ENCODE data around the gene APBA1.

APBA1 gene

GRCh38 chr9:69671879-69672595 lies at the start of gene APBA1:
APBA1 (minus strand) TSS chr9:69672371.
- DNase-seq (ENCODE audit: low read depth, low spot score), result no peak

GRCh38 chr9:69719983-69720382 lies 47.8 kb upstream of the APBA1 start:
- no peak for DNase-seq (ENCODE audit: low read depth, low spot score)

DNA sequence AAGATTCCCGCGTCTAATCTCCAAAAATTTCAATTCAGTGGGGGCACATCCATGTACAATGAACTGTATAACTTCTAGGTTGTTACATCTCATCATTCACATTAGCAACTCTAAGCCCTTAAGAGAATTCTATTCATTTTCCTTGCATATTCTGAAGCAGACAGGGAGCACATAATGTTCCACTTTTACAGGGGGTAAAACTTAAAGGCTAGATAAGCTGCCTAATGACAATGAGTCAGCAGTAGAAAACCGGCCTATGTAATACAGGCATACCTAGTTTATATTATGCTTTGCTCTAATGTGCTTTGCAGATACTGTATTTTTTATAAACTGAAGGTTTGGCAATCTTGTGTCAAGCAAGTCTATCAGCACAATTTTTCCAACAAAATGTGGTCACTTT lies 47.2 kb upstream of the APBA1 start:
- DNase-seq (ENCODE audit: low read depth, low spot score), result no peak

- DNase-seq (ENCODE audit: low read depth, low spot score), result no peak
These were observed 46.0 kb upstream of the APBA1 start for GRCh38 chr9:69718218-69718617.

GRCh38 chr9:69715825-69716224 lies 43.7 kb upstream of the APBA1 start:
- DNase-seq (ENCODE audit: low read depth, low spot score), result no peak

DNA sequence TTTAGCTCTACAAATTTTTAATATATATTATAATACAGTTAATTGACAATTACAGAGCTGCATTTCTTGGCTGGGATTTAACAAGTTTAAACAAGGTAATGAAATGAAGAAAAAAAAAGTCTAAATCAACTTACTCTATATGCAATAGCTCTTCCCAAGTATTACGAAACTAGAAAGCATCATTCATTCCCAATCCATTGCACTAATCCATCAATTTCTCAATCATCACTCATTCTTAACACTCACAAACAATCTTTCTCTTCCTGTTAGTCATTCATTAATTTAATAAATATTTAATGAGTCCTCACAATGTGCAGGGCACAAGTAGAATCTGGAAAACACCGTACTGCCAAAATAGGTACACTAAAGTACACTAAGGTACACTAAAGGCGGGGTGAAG lies 42.9 kb upstream of the APBA1 start:
- no peak for DNase-seq (ENCODE audit: low read depth, low spot score)

DNA sequence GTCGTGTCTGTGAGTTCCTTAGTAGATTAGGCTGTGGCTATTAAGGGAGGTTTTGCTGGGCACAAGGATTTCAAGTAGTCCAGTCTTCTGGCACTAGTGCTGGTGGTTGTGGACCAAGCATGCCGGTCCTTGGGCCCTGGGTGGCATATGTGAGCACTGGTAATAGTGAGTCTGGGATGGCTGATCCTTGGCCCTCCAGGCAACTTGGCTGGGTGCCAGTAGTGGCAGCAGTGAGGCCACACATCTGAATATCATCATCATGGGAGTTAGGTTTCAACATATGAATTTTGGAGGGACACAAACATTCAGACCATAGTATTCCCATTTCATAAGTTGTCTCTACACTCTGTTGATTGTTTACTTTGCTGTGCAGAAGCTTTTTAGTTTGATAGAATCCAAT lies 25.3 kb upstream of the APBA1 start:
- no peak for DNase-seq (ENCODE audit: low read depth, low spot score)

GRCh38 chr9:69696802-69697201 lies 24.6 kb upstream of the APBA1 start:
- no peak for DNase-seq (ENCODE audit: low read depth, low spot score)

GRCh38 chr9:69689991-69690538 lies 17.9 kb upstream of the APBA1 start:
- DNase-seq (ENCODE audit: low read depth, low spot score), result no peak

GRCh38 chr9:69683927-69684326 lies 11.8 kb upstream of the APBA1 start:
- DNase-seq (ENCODE audit: low read depth, low spot score), result no peak

GRCh38 chr9:69678843-69679538 lies 6.8 kb upstream of the APBA1 start:
- DNase-seq (ENCODE audit: low read depth, low spot score), result no peak

DNA sequence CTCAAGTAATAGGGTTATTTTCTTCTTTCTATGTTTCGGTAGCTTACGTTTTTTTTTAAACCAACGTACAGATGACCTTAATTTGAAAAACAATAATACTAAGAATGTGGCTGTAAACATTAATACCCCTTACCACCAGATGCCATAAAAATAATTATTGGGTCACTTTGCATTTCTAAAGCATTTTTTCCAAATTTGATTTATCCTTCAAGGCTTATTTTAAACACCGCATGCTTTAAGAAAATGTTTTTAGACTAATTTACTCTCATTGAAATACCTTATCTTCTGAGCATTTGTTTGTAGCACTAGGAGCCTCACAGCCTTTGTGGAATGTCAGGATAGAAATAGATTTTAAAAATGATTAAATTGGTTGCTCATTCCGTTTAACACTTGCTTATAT lies 5.8 kb upstream of the APBA1 start:
- no peak for DNase-seq (ENCODE audit: low read depth, low spot score)

- DNase-seq (ENCODE audit: low read depth, low spot score), result no peak
These were observed 3.4 kb upstream of the APBA1 start for GRCh38 chr9:69675563-69675962.

GRCh38 chr9:69674716-69675438 lies 2.7 kb upstream of the APBA1 start:
- DNase-seq (ENCODE audit: low read depth, low spot score), result no peak

GRCh38 chr9:69674112-69674685 lies 2.0 kb upstream of the APBA1 start:
- no peak for DNase-seq (ENCODE audit: low read depth, low spot score)

DNA sequence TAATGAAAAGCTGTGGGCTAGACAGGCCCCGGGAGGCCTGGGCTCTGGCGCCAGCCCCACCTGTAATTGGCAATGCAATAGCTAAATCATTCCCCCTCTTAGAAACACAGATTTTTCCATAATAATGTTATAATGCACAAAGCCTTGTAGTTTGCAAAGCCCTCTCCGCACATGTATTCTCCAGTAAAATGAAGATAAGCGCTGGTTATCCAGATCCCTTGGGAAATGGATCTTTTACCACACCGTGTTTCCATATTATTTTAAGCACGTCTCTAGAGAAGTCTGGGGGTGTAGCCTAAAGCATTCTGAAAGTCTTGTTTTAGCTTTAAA lies 1.1 kb upstream of the APBA1 start:
- DNase-seq (ENCODE audit: low read depth, low spot score), result no peak

- DNase-seq (ENCODE audit: low read depth, low spot score), result peak; percentile 21
These were observed 582 bp upstream of the APBA1 start for GRCh38 chr9:69672596-69673310.

- no peak for DNase-seq (ENCODE audit: low read depth, low spot score)
These were observed 776 bp downstream of the APBA1 start for GRCh38 chr9:69671311-69671878.

- DNase-seq (ENCODE audit: low read depth, low spot score), result no peak
These were observed 4.9 kb downstream of the APBA1 start for GRCh38 chr9:69667306-69667705.

DNA sequence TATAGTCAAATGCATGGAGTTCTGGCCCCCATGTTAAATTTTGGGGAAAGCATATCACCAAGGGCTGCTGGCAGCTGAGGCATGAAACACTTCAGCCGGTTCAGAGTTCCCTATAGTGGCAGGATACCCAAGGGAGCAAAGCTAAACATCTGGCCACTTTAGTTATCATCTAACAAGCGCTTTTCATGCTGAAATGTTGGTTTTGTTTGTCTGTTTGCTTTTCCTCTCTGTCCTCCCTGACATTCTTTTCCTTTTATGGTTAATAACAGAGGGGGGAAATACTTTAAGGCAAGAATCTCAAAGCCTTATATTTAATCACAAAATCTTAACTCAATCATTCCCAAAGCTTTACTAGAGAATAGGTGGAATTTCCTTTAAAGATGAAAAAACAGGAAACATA lies 11.9 kb downstream of the APBA1 start:
- no peak for DNase-seq (ENCODE audit: low read depth, low spot score)

DNA sequence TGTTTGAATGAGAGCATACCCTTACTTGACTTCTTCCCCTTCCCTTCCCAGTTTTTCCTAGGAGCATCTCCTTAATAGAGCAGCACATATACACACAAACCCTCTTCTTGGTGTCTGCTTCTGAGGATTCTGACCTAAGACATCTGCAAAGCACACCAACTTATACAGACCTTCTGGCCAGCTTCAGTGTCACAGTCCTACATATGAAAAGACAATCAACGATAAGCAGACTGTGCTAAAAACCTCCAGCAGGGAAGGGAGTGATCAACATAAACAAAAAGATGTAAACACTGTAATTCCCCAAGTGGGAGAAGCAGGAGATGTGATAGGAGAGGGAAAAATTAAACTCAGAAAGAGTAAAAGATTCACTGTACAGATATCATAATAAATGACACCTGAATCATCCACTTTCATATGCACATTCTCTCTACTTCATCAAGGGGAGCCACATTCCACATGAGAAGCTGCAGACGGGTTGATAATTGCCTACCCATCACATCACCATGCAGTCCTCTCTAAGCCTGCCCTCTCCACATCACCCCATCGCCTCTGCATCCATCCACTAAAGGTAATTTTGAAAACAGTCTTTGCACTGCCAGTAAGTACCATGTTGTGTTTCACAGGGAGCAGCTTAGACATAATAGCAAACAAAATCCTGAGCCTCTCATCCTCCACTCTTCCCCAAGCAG lies 13.0 kb downstream of the APBA1 start:
- no peak for DNase-seq (ENCODE audit: low read depth, low spot score)

Measured in activated CD4-positive, CD25-positive, alpha-beta regulatory T cell treated with anti-CD3 and anti-CD28 coated beads, Interleukin-2, amount 50 U/mL, for 16 hours (primary cell).